Measurements from ENCODE around the gene SLC16A13.

DNA sequence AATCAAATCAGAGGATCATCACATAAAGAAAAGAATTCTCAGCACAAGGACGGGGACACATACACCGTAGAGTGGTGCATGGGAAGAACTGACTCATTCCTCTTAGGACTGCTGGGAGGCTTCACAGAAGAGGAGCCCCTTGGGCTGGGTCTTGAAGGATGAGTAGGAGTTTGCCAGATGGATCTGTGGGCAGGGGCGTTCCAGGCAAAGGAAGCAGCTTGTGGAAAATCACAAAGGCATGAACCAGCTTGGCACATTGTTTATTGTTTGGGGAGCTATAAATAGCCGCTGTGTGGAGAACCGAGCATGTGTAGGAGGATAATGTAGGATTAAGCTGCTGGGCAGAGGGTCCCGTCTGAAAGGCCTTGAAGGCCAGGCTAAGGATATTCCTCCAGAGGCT lies 13.2 kb downstream of the SLC16A13 start:
- TF ChIP-seq CTCF (IDR thresholded peaks at IDR 0.05; ENCODE audit: control extremely low read depth in 1 of 3, insufficient read depth in 1 of 3, low read depth in 1 of 3, low read length in 3 of 3) (no peak), SRF (IDR thresholded peaks at IDR 0.05; ENCODE audit: low read depth, low read length) (no peak), EZH2 (IDR thresholded peaks at IDR 0.05; ENCODE audit: low read depth, low read length, severe bottlenecking) (no peak), POLR2A (IDR thresholded peaks at IDR 0.05; ENCODE audit: control extremely low read depth in 1 of 2, low read depth in 2 of 2, low read length in 2 of 2) (no peak), CEBPB (IDR thresholded peaks at IDR 0.05; ENCODE audit: low read depth, low read length) (no peak), TEAD4 (IDR thresholded peaks at IDR 0.05; ENCODE audit: low read depth, low read length) (no peak)

All from H1 (cell line).